Mesothelial cell of epicardium (in vitro differentiated cells): Measurements from ENCODE around the gene GRIK5. TPM values are rescaled to one million over a fixed set of nuclear protein-coding genes. Genes with fewer than 3 reads are reported as not detected.
A peak's percentile ranks its signal among the peaks of the same experiment; 100 is the strongest.

Experiments used
- DNase-seq, 2 experiments: peaks; one replicate each; pipeline ENCODE4 v3.0.0; 2021; ENCODE audit warnings: low spot score in 2 of 2; ENCODE audit not compliant: unreplicated experiment in 2 of 2
- H3K27ac Mint-ChIP-seq: 2 replicates; pipeline ENCODE4 v1.8.0; 2021; ENCODE audit warnings: mixed read lengths
- H3K27me3 Mint-ChIP-seq: 2 replicates; pipeline ENCODE4 v1.8.0; 2021; ENCODE audit warnings: low read depth, mixed read lengths
- H3K36me3 Mint-ChIP-seq: 2 replicates; pipeline ENCODE4 v1.8.0; 2021; ENCODE audit warnings: mixed read lengths
- H3K4me1 Mint-ChIP-seq: 2 replicates; pipeline ENCODE4 v1.8.0; 2021; ENCODE audit warnings: mixed read lengths
- H3K4me3 Mint-ChIP-seq: 2 replicates; pipeline ENCODE4 v1.8.0; 2021; ENCODE audit warnings: mild to moderate bottlenecking, moderate library complexity, mixed read lengths
- H3K9me3 Mint-ChIP-seq: 2 replicates; pipeline ENCODE4 v1.8.0; 2021; ENCODE audit warnings: mixed read lengths
- CTCF ChIP-seq: fragments of 200-600 bp; sonication (generic); IDR thresholded peaks from one replicate; pipeline ENCODE4 v1.5.0; 2021; ENCODE audit warnings: antibody characterized with exemption; ENCODE audit not compliant: unreplicated experiment
- total RNA-seq: library from RNA; stranded (reverse); gene quantifications from 3 replicates; pipeline ENCODE4 v1.2.1, GENCODE V29; 2021

The GRIK5 gene
- total RNA-seq, 1 donor from 2014 or later: 38.3 TPM

GRCh38 chr19:41965106-41965505, 104.9 kb downstream of the GRIK5 start:
- no peak overlapping the region for H3K4me3 Mint-ChIP-seq
- peaks cover 29% of the 10 kb centered on the region for H3K27me3 Mint-ChIP-seq
- no peaks in the 10 kb centered on the region for H3K9me3 Mint-ChIP-seq
- peaks cover 2% of the 10 kb centered on the region for H3K4me1 Mint-ChIP-seq
- no peak for TF ChIP-seq CTCF
- no peak for DNase-seq
- no peaks in the 10 kb centered on the region for H3K36me3 Mint-ChIP-seq
- no peak overlapping the region for H3K27ac Mint-ChIP-seq

GRCh38 chr19:41960973-41961372, 109.0 kb downstream of the GRIK5 start:
- peaks cover 3% of the 10 kb centered on the region for H3K27me3 Mint-ChIP-seq
- H3K4me3 Mint-ChIP-seq: peak overlapping the region; percentile 20
- H3K9me3 Mint-ChIP-seq: no peaks in the 10 kb centered on the region
- H3K4me1 Mint-ChIP-seq: peaks cover 14% of the 10 kb centered on the region
- no peak for DNase-seq
- H3K36me3 Mint-ChIP-seq: peaks cover 2% of the 10 kb centered on the region
- peak overlapping the region; percentile 45 for H3K27ac Mint-ChIP-seq
- no peak for TF ChIP-seq CTCF

- peak; percentile 80 to 87 for DNase-seq
- H3K4me1 Mint-ChIP-seq: peaks cover 14% of the 10 kb centered on the region
- peaks cover 2% of the 10 kb centered on the region for H3K36me3 Mint-ChIP-seq
- TF ChIP-seq CTCF: no peak
- H3K9me3 Mint-ChIP-seq: no peaks in the 10 kb centered on the region
- peak within 1 kb of the TSS; percentile 86 for H3K4me3 Mint-ChIP-seq
- H3K27ac Mint-ChIP-seq: peak within 1 kb of the TSS; percentile 90
- H3K27me3 Mint-ChIP-seq: no peaks in the 10 kb centered on the region
Measured at GRCh38 chr19:41959056-41960053, 110.7 kb downstream of the GRIK5 start, which contains the start of gene RABAC1. RABAC1 (minus strand) TSS chr19:41959321; CDS start chr19:41959292, 29 bp downstream.

- Mint-ChIP-seq H3K4me3 (peak overlapping the region; percentile 86), H3K4me1 (peaks cover 14% of the 10 kb centered on the region), H3K9me3 (no peaks in the 10 kb centered on the region), H3K36me3 (peaks cover 2% of the 10 kb centered on the region), H3K27ac (peak overlapping the region; percentile 82), H3K27me3 (no peaks in the 10 kb centered on the region)
- no peak for TF ChIP-seq CTCF
- peak; percentile 78 to 88 for DNase-seq
Measured at GRCh38 chr19:41958367-41959055, 111.5 kb downstream of the GRIK5 start.

GRCh38 chr19:41957838-41958366, 112.1 kb downstream of the GRIK5 start:
- H3K27ac Mint-ChIP-seq: peak overlapping the region; percentile 82
- TF ChIP-seq CTCF: peak; percentile 81
- peak in 1 of 2 experiments; percentile 70 for DNase-seq
- H3K27me3 Mint-ChIP-seq: no peaks in the 10 kb centered on the region
- peaks cover 2% of the 10 kb centered on the region for H3K36me3 Mint-ChIP-seq
- no peaks in the 10 kb centered on the region for H3K9me3 Mint-ChIP-seq
- H3K4me3 Mint-ChIP-seq: peak overlapping the region; percentile 86
- H3K4me1 Mint-ChIP-seq: peaks cover 14% of the 10 kb centered on the region
